HG02588 (cell line): ENCODE measurements around the gene OR6K2.

Source experiments
- ATAC-seq: cut with Tn5 transposase; IDR thresholded peaks from one replicate; pipeline ENCODE4 v1.9.1; 2021; ENCODE audit warnings: mild to moderate bottlenecking, moderate library complexity; ENCODE audit not compliant: unreplicated experiment

Gene OR6K2

DNA sequence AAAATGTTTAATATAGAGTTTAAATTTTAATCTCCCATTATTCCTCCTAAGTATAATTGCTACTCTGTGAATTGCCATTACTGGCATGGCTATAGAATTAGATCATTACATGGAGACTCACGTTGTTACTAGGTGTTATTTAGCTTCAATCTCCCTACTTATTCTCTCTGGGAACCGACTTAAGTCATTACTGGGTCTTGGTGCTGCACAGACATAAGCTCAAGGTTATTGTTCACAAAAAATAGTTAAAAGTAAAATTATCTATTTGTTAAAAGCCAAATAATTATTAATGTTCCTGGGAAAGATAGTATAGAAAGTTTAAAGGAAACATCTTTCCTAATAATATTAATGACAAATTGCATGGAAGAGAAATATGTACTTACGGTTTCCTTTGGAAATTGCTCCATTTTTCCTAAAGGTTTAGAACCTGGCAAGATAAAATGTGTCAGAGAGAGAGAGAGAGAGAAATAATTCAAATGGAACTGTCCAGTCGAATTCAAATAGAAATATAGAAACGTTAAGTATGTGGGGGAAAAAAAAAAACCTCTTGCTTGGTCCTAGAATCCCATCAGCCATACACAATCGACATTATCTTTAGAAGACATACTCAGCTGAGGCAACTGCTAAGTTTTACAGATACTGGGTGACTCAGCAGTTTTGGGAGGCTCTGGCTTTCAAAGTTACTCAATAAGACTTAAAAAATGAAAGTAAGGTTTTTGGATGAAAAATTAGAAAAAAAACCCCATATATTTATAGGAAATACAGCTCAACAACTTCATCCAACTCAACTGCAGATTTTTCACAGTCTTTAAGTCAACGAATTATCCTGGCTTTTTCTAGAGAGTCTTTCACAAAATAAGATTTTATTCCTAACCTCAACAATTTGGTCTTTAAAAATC lies 14.1 kb downstream of the OR6K2 start, which contains the start of gene SPTA1:
TSS of gene SPTA1 (minus strand) at position 605 of the 899 bp plus-strand sequence. CDS start at position 407, 198 bp downstream.
- no peak for ATAC-seq

- no peak for ATAC-seq
These were observed 15.4 kb downstream of the OR6K2 start for GRCh38 chr1:158685085-158685484.

GRCh38 chr1:158681606-158682005 lies 18.8 kb downstream of the OR6K2 start:
- no peak for ATAC-seq

GRCh38 chr1:158679289-158679688 lies 21.2 kb downstream of the OR6K2 start:
- ATAC-seq, result no peak

- ATAC-seq, result no peak
These were observed 24.7 kb downstream of the OR6K2 start for GRCh38 chr1:158675563-158676323.

DNA sequence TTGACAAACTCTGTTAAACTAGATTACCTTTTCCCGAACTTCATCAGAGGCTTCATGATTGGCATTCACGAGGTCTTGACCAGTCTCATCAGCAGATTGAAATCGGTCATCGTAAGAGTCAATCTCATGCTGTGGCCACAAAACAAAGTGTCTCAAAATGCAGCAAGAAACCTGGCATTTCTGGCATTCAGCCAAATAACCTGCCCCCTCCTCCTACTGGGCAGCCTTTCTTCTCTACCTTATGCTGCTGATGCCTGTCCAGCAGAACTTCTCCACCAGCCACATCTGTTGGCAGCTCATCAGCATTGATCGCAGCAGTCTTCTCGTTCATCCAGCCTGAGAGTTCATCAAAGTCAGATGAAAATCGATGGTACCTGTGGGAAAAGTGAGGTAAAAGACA lies 26.1 kb downstream of the OR6K2 start:
- no peak for ATAC-seq

GRCh38 chr1:158666037-158666436 lies 34.4 kb downstream of the OR6K2 start:
- no peak for ATAC-seq

- no peak for ATAC-seq
These were observed 45.9 kb downstream of the OR6K2 start for GRCh38 chr1:158654571-158654970.

- ATAC-seq, result no peak
These were observed 46.4 kb downstream of the OR6K2 start for GRCh38 chr1:158654086-158654485.

- ATAC-seq, result no peak
These were observed 47.6 kb downstream of the OR6K2 start for GRCh38 chr1:158652721-158653334.
